Measurements from ENCODE around the gene SLC22A17.

SLC22A17 gene

DNA sequence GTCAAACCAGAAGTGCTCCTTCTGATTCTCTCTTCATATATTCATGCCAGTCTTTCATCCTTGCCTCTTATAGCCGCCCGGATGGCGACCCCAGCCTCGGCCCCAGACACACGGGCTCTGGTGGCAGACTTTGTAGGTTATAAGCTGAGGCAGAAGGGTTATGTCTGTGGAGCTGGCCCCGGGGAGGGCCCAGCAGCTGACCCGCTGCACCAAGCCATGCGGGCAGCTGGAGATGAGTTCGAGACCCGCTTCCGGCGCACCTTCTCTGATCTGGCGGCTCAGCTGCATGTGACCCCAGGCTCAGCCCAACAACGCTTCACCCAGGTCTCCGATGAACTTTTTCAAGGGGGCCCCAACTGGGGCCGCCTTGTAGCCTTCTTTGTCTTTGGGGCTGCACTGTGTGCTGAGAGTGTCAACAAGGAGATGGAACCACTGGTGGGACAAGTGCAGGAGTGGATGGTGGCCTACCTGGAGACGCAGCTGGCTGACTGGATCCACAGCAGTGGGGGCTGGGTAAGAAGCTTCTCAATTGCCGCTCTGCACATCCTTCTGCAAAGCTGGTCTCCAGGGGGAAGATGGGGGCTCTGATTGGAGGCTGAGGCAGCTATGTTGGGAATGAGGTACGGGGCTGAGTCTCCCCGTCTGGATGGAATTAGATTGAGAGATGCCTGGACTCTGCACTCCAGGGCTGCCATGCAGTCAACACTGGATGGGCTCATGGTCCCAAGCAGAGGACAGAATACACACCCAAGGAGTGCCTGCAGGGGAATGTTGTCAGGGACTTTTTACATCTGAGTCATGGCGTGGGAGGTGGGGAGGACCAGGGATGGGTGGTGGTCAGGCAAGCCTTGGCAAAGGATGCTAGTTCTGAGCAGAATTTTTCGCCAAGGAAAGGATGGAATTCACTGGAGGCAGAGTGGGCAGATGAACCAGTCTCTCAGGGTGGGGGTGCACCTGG lies 44.7 kb downstream of the SLC22A17 start:
- no peak for DNase-seq (ENCODE audit: low read depth in 2 of 2)

- DNase-seq (ENCODE audit: low read depth in 2 of 2), result no peak
Observed at GRCh38 chr14:23307146-23307530, 45.5 kb downstream of the SLC22A17 start.

DNA sequence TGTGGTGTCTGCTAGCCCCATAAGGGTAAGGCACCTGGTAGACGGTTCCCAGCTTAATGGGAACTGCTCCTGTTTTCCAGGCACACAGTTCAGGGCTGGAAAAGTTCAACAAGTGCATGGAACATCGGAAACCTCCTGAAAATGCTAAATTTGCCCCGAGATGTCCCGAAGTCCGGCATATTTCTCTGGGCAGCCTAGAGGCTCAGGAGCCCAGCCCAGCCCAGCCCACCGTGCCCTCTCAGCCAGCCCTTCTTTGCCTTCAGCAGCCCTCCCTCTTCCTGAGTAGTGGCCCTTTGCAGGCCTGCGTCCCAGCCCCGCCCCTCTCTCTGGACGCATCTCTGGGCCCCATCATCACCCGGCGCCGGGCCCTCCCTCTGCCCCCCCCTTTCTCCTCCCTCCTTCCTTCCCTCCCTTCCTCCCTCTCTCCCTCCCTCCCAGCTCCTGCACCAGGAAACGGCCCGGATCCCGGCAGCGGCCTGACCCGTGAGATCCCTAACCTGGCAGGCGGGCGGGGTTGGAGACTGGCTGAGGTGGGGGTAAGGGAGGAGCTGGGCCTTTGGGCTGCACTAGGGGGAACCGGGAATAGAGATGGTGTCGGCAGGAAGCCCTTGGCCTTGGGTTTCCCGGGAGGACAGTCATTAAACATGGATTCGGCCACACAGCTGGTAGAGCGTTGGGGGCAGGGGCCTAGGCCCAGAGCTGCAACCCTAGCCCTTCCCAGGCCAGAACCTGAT lies 46.1 kb downstream of the SLC22A17 start, which contains the start of gene BCL2L2:
BCL2L2 (plus strand) TSS at position 422 of the 734 bp plus-strand sequence. CDS start 935 bp downstream, outside the sequence.
- no peak for DNase-seq (ENCODE audit: low read depth in 2 of 2)

GRCh38 chr14:23302290-23303225 lies 50.1 kb downstream of the SLC22A17 start, which contains the start of gene PPP1R3E:
Gene PPP1R3E (minus strand): TSS chr14:23302859. CDS start chr14:23302576, 283 bp downstream.
- peak; percentile 79 to 85 for DNase-seq (ENCODE audit: low read depth in 2 of 2)

DNA sequence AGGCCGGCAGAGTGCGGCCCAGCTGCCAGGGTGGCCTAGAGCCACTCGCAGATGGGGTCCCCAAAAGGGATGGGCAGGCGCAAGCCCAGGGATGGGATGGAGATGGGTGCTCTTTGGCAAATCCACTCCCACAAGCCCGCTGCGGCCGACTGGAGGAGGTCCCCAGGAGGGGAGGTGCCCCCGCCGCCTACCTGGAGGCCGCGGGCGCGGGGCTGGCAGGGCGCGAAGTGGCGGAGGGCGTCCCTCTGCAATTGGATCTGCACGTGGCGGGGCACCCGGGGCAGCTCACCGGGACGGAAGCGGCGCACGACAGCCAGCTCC lies 50.8 kb downstream of the SLC22A17 start:
- DNase-seq (ENCODE audit: low read depth in 2 of 2), result no peak

DNA sequence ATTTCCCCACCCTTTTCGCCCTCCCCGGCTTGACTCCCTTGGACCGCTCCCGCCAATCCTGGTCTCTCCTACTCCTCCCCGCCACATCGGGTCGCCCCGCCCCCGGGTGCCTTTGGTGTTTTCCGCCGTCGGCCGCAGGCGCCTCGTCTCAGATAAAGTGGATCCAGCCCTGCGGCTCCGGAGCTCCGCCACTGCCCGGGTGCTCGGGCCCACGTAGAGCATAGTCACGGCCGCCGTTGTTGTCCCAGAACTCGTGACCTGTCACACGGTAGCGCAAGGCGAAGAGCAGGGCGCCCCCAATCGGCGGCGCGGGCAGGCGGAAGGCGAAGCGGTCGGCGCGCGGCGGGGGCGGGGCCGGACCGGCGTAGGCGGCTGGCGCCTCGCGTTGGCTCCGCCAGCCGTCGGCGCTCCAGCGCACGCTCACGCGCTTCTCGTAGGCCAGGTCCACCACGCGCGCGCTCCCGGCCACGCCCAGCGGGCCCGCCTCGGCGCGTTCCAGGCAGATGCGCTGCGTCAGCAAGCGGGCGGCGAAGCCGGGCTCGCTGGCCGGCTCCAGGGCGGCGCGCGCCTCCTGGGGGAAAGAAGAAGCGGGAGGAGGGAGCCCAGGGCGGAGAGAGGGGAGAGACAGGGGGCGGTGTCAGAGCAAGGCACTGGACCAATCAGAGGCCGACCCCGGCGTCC lies 51.3 kb downstream of the SLC22A17 start:
- DNase-seq (ENCODE audit: low read depth in 2 of 2), result peak; percentile 99

- no peak for DNase-seq (ENCODE audit: low read depth in 2 of 2)
Observed at GRCh38 chr14:23300687-23301223, 51.9 kb downstream of the SLC22A17 start.

- DNase-seq (ENCODE audit: low read depth in 2 of 2), result no peak
Observed at GRCh38 chr14:23299986-23300686, 52.6 kb downstream of the SLC22A17 start.

- no peak for DNase-seq (ENCODE audit: low read depth in 2 of 2)
Observed at GRCh38 chr14:23299211-23299957, 53.3 kb downstream of the SLC22A17 start.

DNA sequence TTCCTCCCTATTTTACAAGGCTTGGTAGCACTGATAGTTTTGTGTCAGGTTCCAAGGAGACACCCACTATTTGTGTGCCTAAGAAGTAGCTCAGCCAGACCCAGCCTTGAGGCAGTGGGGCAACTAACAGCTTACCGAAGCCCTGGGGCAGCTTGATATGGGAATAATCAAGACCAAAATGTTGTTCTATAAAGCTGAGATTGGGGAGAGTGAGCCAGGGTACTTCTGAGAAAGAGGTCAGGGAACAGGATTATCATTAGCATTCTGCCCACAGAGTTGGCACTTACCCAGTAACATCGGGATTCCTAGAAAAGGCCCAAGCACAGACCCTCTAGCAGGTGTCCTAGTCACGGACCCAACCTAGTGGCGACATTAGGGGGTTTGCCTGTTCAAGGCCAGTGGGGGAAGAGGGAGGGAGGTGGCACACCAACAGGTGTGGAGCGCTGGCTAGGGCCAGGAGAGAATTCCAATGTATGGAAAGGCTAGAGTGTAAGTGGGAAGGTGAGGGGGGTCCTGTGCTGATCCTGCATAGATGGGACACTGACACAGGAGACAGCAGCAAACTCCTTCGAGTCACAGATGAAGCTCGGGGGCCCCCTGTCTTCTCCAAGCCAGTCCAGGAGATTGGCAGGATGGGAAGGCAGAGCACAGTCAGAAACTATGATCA lies 54.9 kb downstream of the SLC22A17 start:
- no peak for DNase-seq (ENCODE audit: low read depth in 2 of 2)

DNA sequence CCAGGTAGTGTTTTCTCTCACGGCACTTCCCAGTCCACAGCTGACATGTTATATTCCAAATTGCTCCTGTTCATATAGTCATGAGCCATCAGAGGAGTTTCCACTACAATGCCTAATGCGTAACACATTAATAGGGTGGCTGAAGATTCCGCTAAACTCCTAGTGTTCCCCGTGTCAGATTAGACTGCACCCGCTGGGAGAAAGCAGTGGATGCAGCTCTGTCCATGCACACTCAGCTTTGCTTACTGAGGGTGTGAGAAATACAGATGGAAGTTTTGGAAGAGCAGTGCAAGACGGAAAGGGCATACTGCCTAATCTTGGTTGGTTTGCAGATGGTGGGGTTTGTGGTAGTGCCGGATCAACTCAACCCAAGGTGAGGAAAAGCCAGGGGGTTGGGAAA lies 55.6 kb downstream of the SLC22A17 start:
- DNase-seq (ENCODE audit: low read depth in 2 of 2), result no peak

Data from stimulated activated CD8-positive, alpha-beta memory T cell treated with anti-CD3 and anti-CD28 coated beads, Interleukin-15, amount 100 ng/mL, for 48 hours (primary cell).